ENCODE results near the gene PLAC8.
"Not testable (repeated sequence)": the region's sequence is repeated elsewhere in the genome, so short reads cannot be mapped to it uniquely, and the experiment has no call there.

The PLAC8 gene

DNA sequence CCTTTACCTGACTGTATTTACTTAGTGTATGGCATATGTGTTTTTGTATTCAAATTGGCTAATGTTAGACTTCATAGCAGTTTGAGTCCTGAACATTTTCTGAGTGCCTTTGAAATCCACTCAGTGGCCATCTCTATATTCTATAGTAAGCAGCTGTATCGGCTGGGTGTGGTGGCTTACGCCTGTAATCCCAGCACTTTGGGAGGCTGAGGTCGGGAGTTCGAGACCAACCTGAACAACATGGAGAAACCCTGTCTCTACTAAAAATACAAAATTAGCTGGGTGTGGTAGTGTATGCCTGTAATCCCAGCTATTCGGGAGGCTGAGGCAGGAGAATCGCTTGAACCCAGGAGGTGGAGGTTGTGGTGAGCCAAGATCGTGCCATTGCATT is 2.8 kb downstream of the PLAC8 start:
- not testable (repeated sequence) for DNase-seq

DNA sequence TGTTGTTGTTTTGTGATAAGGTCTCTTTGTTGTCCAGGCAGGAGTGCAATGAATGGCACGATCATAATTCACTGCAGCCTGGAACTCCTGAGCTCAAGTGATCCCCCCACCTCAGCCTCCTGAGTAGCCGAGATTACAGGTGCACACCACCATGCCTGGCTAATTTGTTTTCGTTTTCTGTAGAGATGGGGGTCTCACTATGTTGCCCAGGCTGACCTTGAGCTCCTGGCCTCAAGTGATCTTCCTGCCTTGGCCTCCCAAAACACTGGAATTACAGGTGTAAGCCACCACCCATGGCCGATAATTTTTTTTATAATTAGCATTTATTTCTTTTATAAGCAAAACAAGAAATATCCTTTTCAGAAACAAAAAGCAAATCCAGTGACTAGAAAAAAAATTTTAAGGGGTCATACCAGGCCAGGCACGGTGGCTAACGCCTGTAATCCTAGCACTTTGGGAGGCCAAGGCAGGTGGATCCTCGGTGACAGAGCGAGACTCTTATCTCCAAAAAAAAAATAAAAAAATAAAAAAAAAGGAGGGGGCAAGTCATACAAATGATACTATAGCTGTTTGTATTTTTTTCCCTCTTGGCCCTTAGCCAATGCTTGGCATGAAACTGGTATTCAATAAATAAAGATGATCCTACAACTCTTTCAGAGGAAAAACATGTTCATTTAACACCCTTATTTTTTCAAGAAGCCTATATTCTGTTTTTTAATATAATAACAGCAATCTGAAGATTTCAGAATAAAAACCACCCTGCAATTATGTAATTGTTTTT is 3.4 kb downstream of the PLAC8 start:
- no peak for DNase-seq

GRCh38 chr4:83110223-83110945 is 4.1 kb downstream of the PLAC8 start:
- peak; percentile 94 for DNase-seq

- DNase-seq = peak; percentile 80
Observed at GRCh38 chr4:83109480-83110222, 4.9 kb downstream of the PLAC8 start.

DNA sequence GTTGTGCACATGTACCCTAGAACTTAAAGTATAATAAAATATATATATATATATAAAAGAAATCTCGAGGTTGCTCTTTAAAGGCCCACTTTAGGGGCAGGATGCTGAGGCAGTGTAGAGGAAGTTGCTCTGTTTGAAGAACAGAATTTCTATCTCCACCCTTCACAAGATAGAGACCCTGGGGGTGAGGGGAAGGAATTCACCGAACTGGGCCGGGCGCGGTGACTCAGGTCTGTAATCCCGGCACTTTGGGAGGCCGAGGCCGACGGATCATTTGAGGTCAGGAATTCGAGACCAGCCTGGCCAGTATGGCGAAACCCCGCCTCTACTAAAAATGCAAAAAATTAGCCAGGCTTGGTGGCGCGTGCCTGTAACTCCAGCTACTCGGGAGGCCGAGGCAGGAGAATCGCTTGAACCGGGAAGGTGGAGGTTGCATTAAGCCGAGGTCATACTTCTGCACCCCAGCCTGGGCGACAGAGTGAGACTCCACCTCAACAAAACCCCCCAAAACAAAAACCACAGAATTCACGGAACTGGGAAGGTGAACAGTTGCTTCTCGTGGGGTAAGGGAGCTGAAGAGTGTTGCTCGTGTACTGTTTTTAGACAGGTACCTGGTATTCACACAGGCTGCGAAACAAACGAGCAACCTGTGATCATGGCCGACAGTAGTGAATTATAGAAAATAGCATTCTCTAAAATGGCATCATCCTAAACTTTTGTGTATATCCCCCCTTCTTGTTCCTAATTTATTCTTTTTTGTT is 6.2 kb downstream of the PLAC8 start:
- peak; percentile 65 for DNase-seq

- DNase-seq = peak; percentile 72
Observed at GRCh38 chr4:83107631-83108030, 6.9 kb downstream of the PLAC8 start.

DNA sequence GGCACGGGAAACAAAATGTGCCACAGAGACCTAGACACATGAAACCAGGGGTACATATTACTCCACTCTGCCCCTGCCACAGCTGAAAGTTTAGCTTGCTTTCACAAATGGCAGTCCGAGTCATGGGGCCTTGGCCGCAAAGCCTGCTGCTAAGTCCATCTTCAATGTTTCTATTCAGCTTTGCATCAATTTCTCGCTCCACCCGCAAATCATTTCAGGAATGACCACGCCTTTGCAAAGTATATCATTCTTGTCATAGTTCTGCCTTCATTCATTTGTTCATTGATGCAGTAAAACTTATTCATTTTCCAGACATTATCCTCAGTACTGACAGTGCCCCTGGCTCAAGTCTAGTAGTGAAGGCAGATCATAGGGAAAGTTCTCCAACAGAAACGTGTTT is 9.5 kb downstream of the PLAC8 start:
- DNase-seq = no peak

DNA sequence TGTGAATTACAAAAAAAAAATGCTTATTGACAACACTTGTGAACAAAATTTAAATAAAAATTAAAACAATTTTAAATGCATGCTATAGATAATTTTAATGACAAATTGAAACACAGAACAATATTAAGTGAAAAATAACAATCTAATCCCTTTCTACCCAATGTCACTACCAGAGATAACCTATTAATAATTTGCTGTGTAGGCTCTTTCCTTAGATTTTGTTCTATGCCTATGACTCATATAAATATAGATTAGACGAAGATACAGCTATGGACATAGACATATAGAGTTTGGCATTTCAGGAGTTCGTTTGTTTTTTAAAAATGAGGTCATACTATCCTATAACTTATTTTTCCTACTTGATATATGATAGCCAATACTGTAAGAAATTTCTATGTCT is 18.1 kb downstream of the PLAC8 start:
- no peak for DNase-seq

- no peak for DNase-seq
Observed at GRCh38 chr4:83093060-83093640, 21.4 kb downstream of the PLAC8 start.

DNA sequence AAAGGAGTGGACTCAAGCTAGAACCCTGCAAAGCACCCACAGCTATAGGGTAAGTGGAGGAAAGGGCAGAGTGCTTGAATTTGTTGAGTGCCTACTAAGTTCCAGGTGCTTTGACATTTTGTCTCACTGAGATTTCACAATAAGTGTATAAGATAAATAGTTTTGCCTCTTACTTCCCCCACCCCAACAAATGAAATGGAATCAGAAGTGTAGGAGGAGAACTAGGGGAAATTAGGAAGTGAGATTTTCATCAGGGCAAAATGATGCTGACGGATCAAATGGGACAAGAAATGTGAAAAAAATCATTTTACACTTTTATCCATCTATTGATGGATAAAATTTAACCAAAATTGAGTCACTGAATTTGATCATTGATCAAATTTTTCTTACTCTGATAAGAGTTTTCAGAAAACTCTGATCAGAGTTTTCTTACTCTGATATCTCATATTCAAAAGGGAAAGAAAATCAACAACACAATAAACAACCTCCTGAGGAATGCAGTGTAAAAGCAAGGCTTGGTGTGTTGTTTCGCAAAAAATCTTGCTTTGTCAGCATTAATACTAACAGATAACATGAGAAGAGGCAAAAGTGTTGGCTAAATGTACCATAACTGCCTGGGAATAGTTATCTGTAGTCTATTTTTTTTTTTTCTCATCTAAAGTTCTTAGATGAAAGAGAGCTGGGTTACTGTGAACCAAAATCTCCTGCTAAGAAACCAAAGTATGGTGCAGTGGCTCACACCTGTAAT is 24.9 kb downstream of the PLAC8 start:
- DNase-seq = no peak

- DNase-seq = not testable (repeated sequence)
Observed at GRCh38 chr4:83084956-83085355, 29.6 kb downstream of the PLAC8 start.

GRCh38 chr4:83083925-83084475 is 30.5 kb downstream of the PLAC8 start:
- peak; percentile 63 for DNase-seq

GRCh38 chr4:83082777-83083176 is 31.8 kb downstream of the PLAC8 start:
- DNase-seq = no peak

DNA sequence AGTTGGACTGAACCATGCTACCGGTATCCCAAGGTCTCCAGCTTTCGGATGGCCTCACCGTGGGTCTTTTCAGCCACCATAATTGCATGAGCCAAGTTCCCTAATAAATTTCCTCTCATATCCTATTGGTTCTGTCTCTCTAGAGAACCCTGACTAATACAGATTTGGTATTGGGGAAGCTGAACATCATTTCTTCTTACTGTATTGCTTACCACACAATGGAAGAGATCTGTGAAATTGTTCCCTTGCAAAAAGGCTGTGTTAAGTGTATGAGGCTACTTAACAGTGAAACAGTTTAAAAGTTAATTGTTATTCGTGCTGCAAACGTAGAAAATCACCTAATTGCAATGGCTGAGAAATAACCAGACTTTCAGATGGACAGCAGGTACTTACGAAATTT is 34.0 kb downstream of the PLAC8 start:
- DNase-seq = no peak

- no peak for DNase-seq
Observed at GRCh38 chr4:83075311-83076095, 39.0 kb downstream of the PLAC8 start.

DNA sequence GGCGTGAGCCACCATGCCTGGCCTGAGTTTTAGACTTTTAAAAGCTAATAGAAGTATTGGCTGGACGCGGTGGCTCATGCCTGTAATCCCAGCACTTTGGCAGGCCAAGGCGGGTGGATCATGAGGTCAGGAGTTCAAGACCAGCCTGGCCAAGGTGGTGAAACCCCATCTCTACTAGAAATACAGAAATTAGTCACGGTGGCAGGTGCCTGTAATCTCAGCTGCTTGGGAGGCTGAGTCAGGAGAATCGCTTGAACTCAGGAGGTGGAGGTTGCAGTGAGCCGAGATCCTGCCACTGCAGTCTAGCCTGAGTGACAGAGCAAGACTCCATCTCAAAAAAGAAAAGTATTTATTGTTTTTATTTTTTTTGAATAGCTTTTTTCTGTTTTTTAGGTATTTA is 39.7 kb downstream of the PLAC8 start:
- DNase-seq = peak; percentile 60

GRCh38 chr4:83074086-83074704 is 40.3 kb downstream of the PLAC8 start:
- no peak for DNase-seq

- no peak for DNase-seq
Observed at GRCh38 chr4:83071116-83071515, 43.4 kb downstream of the PLAC8 start.

DNA sequence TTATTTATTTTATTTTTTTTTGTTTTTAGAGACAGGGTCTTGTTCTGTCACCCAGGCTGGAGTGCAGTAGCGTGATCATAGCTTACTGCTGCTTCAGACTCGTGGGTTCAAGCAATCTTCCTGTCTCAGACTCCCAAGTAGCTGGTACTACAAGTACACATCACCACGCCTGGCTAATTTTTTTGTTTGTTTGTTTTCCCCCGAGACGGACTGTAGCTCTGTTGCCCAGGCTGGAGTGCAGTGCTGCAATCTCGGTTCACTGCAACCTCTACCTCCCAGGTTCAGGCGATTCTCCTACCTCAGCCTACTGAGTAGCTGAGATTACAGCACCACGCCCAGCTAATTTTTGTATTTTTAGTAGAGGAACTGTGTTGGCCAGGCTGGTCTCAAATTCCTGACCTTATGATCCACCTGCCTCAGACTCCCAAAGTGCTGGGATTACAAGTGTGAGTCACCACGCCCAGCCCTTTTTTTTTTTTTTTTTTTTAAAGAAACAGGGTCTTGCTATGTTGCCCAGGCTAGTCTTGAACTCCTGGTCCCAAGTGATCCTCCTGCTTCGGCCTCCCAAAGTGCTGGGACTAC is 47.4 kb downstream of the PLAC8 start:
- DNase-seq = no peak

DNA sequence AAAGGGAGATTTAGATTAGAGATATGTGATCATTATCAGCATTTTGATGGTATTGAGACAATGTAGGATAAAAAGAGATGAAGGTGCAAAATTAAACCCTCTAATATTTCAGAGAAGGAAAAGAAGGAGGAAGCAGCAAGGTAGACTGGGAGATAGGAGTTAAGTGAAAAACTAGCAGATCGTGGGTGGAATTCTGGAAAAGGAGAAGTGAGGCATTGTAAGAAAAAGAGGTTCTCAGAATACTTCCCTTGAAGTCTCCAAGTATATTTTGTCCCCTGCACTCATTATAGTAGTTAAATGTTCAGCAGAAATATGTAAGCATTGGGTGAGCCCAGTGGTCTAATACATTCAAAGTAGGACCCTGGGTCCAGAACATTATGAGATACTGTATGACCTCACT is 49.3 kb downstream of the PLAC8 start:
- DNase-seq = no peak
